ENCODE data around the gene ZNF474. TPM values are rescaled to one million over a fixed set of nuclear protein-coding genes. Genes with fewer than 3 reads are reported as not detected.

The ZNF474 gene
- total RNA-seq, 1 experiment from 2014 or later = not detected

GRCh38 chr5:122111460-122111859 lies 17.9 kb upstream of the ZNF474 start:
- Mint-ChIP-seq H3K36me3 (no peaks in the 10 kb centered on the region), H3K4me1 (peaks cover 4% of the 10 kb centered on the region), H3K27ac (no peak overlapping the region), H3K27me3 (ENCODE audit: low read depth) (no peaks in the 10 kb centered on the region), H3K9me3 (no peaks in the 10 kb centered on the region), H3K4me3 (no peak overlapping the region)
- CTCF ChIA-PET = interaction anchor here (1.1 to 1.5 kb wide), 2 partner anchors 10 to 45 kb away, joined by 5 to 6 read pairs; no protein-coding TSS in a partner anchor
- DNase-seq (ENCODE audit: low spot score) (no peak), ATAC-seq (no peak)
- no peak for TF ChIP-seq ZNF396 (CRISPR knock-in tag; IDR thresholded peaks at IDR 0.05; ENCODE audit: borderline replicate concordance)
- no peak for TF ChIP-seq SOX15 (CRISPR knock-in tag; IDR thresholded peaks at IDR 0.05)
- TF ChIP-seq ZNF425 (CRISPR knock-in tag; conservative IDR thresholded peaks at IDR 0.05) = no peak
- no peak for TF ChIP-seq ZNF121 (CRISPR knock-in tag; IDR thresholded peaks at IDR 0.05)
- POLR2A ChIA-PET = no interaction called here

GRCh38 chr5:122112063-122112462 lies 17.3 kb upstream of the ZNF474 start:
- no peak overlapping the region for H3K27ac Mint-ChIP-seq
- H3K9me3 Mint-ChIP-seq = no peaks in the 10 kb centered on the region
- H3K36me3 Mint-ChIP-seq = no peaks in the 10 kb centered on the region
- no peak overlapping the region for H3K4me3 Mint-ChIP-seq
- ChIA-PET CTCF (interaction anchor here (1.7 kb wide), 1 partner anchor 10 kb away, joined by 5 read pairs; no protein-coding TSS in a partner anchor), POLR2A (no interaction called here)
- no peaks in the 10 kb centered on the region for H3K27me3 Mint-ChIP-seq (ENCODE audit: low read depth)
- ATAC-seq (no peak), DNase-seq (ENCODE audit: low spot score) (no peak)
- TF ChIP-seq RORB (CRISPR knock-in tag; IDR thresholded peaks at IDR 0.05) (no peak), ZSCAN18 (CRISPR knock-in tag; IDR thresholded peaks at IDR 0.05) (no peak), STAT6 (CRISPR knock-in tag; conservative IDR thresholded peaks at IDR 0.05; ENCODE audit: low read depth) (no peak), GTF2I (CRISPR knock-in tag; conservative IDR thresholded peaks at IDR 0.05) (no peak), HMGA2 (CRISPR knock-in tag; IDR thresholded peaks at IDR 0.05) (no peak), CDX4 (CRISPR knock-in tag; IDR thresholded peaks at IDR 0.05; ENCODE audit: borderline replicate concordance) (no peak), ZNF317 (CRISPR knock-in tag; IDR thresholded peaks at IDR 0.05; ENCODE audit: borderline replicate concordance, low read depth) (no peak), ZNF416 (CRISPR knock-in tag; IDR thresholded peaks at IDR 0.05) (no peak), E2F1 (CRISPR knock-in tag; IDR thresholded peaks at IDR 0.05) (no peak), CREB1 (CRISPR knock-in tag; IDR thresholded peaks at IDR 0.05) (no peak)
- H3K4me1 Mint-ChIP-seq = peaks cover 4% of the 10 kb centered on the region

All from WTC11 (cell line).